GM21360 (cell line): ENCODE measurements around the gene TMPRSS2.

Experiments used
- ATAC-seq: cut with Tn5 transposase; IDR thresholded peaks from one replicate; pipeline ENCODE4 v1.9.1; 2021; ENCODE audit warnings: mild to moderate bottlenecking, moderate library complexity; ENCODE audit not compliant: unreplicated experiment

Gene TMPRSS2

DNA sequence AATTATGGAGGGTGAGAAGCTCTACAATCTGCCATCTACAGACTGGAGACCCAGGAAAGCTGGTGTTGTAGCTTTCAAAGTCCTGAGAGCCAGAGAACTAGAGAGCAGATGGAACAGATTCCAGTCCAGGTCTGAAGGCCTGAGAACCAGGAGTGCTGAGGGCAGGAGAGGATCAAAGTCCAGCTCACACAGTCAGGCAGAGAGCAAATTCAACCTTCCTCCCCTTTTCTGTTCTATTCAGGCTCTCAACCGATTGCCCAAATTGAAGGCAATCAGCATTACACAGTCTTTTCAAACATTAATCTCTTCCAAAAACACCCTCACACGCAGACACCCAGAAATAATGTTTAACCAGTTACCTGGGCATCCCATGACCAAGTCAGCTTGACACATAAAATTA, 2.5 kb upstream of the TMPRSS2 start:
- no peak for ATAC-seq

DNA sequence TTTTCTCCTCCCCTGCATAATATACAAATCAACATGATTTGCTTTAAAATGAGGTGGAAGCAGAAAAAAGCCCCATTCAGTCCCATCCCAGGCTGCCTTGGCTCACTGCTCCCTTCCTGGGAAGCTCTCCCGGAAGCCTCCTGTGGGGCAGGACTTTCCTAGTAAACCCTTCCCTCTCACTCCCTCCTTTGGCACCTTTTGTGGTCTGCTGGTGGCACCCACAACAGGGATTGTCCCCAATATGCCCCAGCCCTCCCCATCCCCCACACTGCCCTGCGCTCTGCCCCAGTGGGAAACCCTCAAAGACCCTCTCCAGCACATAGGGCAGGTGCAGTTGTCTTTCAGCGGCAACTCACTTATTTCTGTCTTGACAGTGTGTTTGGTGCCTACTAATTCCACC, 1.8 kb upstream of the TMPRSS2 start:
- ATAC-seq, result no peak

DNA sequence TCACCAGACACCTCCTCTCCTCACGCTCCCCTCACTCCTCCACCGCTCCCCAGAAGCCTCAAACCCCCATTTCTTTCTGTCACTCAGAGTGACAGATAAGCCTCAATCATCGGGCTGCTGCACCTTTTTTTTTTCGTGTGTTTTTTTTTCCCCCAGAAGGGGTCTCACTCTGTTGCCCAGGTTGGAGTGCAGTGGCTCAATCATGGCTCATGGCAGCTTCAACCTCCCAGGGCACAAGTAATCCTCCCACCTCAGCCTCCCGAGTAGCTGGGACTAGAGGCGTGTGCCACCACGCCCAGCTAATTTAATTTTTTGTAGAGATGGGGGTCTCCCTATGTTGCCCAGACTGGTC, 1.2 kb upstream of the TMPRSS2 start:
- no peak for ATAC-seq

DNA sequence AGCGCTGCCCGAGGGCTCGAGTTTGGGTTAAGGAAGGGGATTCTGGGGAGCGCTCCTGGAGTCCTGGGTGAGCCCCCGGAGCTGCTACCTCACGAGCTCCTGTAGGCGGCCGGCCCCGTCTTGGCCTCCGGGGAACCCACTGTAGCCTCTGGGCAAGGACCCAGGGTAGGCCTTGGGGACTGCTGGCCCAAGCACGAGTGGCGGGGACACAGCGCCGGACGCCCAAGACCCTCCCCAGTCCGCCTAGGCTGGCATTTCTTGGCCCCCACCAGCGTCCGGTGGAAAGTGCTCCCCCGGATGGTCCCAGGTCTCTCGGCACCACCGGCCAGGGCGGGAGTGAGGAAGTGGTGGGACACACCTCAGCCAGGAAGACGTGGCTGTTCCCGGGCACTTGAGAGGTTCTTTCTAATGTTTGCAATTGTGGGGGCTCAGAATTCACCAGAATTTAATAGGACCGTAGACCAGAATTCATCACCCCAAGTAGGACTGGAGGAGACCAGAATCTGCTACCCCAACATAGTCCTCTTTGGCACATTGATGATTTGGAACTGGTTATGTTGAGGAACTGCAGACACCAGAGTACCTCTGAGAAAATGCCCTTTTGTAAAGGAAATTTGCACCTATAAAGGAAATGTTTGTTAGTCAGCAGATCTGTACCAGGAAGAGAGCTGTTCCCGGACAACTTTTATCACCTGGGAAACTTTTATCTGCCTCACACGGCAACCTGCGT, 622 bp upstream of the TMPRSS2 start:
- ATAC-seq, result no peak

DNA sequence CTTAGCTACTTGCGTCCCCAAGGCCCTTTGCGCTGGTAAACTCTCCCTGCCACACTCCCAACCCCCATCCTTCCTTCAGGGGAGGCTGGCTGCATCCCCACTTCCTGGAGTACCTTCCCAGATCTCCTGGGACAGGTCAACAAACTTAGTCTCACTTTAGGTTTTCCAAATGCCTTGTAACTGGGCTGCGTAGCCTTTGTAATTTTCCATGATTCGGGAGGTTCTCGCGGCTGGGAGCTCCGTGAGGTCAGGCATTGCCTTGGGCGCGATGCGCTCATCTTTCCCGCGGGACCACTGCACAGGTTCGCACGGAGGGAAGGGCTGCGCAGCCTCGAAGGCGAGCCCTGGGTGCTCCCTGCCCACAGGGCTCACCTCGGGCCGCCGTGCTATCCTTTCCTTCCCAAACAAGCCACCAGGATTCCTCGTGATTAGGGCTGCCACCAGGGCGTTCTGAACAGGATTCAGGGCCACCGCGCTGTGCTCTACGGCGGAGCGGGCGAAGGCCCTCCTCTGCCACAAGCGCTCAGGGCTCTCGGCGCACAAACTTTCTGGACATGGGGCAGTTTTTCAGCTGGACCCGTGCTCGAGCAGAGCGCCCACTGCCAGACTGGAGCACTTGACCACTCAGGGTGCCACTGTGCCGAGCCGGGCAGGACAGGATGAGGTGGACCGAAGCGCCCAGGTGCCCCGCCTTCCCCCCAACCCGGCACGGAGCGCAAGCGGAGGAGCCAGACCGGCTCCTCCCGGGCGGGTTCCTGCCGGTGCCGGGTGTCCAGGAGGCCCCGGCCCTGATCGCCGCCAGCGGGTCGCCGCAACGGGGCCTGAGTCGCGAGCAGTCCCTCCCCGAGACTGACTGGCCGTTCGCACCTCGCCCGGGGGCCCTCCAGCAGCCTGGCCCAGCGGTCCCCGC, 1.1 kb downstream of the TMPRSS2 start:
- no peak for ATAC-seq

DNA sequence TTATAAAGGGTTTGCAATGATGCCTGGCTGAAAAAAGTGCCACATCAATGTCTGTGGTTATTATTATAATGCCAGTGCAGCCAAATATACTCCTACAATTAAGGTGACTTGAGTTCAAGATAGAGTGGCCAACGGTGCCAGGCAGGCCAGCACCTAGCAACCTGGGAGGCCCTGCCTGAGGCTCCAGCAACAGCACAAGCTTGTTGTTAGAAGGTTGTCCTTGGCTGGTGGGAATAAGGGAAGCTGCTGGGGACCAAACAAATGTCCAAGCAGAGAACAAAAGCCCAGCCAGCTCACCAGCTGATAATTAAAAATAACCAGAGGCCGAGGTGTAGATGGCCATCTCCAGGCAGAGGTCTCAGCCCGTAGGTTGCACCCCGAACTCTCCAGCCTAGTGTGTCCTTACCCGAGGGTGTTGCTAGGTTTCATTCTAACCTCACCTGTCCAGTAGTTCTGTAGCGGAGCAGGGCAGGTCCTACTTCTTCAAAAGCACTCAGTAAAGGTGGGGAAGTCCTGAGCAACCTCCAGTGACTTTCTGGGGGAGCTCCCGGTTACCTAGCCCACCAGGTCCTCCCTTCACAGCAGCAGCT, 1.9 kb downstream of the TMPRSS2 start:
- no peak for ATAC-seq

DNA sequence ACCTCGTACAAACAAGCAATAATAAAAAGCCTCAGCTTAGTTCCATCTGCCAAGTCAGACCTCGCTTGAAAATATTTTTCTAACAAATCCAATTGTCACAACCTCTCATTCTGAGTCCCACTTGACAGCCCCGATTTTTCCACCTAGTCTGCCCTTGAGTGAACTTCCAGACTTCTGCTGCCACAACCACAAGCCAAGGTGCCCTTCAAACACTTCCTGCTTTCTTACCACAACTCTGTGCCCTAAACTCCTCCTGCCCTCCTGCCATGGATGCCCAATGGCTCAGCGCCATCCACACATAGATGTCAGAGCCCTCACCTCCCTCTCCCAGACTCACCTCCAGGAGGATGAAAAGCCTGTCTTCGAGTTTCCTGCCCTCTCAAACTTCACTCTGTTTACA, 3.9 kb downstream of the TMPRSS2 start:
- no peak for ATAC-seq

DNA sequence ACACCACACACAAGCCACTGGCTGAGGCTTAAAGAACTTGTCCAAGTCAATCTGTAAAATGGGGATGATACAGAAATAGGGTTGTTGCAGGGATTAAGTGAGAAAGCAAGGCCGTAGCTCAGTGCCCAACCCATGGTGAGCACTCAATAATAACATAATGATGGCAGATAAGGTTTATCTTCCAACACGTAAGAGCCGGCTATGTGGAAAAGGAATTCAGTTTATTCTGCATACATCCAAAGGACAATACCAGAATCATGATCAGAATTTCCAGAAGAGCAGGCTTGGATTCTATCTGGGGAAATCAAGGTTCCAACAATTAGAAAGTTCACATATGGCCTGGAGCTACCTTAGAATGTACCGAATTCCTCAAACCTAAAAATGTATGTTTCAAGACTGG, 4.6 kb downstream of the TMPRSS2 start:
- no peak for ATAC-seq

DNA sequence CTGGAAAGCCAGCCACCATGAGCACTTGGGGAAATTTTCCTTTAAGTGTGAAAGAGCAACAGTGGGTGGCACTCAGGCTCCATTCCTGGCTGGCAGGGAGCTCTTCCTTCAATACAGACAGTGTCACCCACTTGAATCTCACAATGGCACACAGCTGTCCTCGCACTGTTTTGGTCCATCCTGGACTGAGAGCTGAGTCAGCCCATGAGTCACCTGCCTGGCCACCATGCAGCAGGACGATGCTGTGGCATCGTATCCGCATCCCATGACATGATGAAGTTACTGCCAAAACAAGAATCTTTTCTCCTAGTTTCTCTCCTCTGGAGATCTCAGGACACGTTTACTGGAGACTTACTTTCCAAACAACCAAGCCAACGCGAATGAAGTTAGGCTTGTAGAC, 6.0 kb downstream of the TMPRSS2 start:
- ATAC-seq, result no peak

DNA sequence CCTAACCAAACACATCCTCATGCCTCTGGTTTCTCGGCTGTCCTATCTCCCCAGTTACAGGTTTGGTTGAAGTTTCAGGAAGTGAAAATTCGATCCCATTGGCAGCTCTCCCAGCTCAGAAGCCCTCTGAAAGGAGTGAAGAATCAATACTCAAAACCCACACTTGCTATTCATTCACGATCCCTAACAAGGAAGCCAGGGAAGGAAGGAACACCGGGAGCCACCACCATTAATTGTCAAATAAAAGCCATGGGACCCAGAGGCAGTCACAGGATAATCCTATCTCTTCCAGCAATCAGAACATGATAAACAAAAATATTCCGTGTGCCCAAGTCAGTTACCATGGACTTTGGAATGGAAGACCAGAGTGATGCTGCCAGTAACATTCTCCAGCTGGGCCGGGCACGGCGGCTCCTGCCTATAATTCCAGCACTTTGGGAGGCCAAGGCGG, 7.0 kb downstream of the TMPRSS2 start:
- ATAC-seq, result no peak

DNA sequence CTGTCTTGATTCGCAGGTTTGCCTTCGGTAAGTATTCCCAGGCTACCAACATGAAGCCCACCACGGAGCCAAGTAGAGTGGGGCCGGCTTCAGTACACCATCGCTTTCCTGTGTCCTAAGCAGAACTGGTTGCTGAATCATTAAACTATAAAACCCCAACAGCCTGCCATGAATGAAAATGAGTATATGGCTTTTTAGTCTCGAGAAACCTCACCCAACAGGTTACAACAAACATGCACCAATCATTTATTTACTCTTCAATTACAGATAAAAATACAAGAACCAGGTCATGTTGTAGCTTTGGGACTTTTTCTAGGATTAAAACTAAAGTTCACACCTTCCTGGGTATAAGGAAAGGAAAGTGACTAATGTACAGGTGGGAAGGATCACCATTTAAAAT, 7.6 kb downstream of the TMPRSS2 start:
- no peak for ATAC-seq

DNA sequence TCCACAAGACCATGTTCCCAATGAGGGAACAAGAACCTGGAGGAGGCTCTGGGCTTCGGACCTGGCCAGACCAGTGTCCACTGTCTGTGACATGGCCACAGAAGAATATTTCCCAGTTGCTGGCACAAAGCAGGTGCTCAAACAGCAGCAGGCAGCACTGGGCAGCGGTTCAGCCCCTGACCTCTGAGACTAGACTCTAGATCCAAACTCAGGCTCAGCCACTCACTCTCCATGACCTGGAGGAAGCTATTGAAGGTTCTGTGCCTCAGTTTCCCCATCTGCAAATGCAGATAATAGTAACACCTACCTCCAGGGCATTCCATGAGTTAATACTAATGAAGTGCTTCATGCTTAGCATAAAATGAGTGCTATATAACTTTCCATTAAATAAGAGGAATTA, 8.0 kb downstream of the TMPRSS2 start:
- no peak for ATAC-seq

DNA sequence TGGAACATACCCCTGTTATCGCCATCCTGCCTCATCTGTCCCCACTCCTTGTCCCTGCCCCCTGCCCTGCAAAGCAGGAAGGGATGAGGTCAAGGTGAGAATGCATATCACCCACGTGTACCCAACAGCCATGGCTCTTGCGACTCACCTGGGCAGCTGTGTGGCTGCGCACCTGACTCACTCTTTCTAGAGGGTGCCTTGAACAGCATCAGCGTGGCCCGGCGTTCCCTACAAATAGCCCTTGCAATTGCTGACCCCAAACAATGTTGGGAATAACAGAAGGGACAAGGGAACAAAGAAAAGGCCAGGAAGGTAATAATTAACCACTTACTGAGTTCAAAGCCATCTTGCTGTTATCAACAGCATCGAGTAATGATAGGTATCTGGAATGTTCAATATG, 10.2 kb downstream of the TMPRSS2 start:
- ATAC-seq, result no peak

DNA sequence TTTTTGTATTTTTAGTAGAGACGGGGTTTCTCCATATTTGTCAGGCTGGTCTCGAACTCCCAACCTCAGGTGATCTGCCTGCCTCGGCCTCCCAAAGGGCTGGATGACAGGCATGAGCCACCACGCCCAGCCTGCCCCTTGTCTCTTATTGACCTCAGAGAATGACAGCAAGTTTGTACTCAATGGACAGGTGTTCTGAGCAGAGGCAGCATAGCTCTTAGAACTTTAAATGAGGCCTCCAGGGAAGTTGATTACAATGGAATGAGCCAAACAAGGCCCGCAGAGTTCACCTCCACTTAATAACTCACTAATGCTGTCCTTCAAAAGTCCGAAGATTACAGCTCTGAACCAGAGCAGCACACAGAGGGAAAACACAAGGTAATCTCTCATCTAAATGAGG, 10.9 kb downstream of the TMPRSS2 start:
- ATAC-seq, result no peak

DNA sequence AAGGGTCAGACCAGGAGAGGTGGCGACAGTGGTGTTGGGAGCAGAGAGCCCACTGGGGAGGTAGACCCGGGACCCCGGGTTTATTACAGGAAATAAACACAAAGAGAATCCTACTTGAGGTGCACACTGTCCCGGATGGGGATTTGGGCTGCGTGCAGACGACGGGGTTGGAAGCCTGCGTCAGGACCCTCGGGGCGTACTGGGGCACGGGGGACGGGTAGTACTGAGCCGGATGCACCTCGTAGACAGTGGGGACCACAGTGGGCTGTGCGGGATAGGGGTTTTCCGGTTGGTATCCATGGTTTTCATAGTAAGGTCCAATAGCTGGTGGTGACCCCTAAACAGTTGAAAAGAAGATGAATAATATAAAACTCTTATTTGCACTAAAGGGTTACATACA, 13.7 kb downstream of the TMPRSS2 start:
- no peak for ATAC-seq

DNA sequence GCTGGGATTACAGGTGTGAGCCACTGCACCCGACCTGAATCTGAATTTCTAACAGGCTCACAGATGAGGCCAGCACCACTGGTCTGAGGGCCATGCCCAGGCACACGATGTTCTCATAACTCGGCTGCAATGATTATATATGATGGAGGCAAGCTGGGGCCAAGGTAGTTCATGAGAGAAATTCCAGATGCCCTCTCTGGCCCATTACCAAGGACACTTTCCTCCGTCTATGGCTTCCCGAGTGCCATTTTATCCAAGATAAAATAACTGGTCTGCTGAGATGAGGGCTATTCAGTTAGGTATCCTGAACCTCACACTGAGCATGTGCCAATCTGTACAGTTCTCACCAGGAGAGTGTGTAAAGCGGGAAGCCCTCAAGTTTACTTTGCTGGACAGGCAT, 16.5 kb downstream of the TMPRSS2 start:
- ATAC-seq, result no peak

DNA sequence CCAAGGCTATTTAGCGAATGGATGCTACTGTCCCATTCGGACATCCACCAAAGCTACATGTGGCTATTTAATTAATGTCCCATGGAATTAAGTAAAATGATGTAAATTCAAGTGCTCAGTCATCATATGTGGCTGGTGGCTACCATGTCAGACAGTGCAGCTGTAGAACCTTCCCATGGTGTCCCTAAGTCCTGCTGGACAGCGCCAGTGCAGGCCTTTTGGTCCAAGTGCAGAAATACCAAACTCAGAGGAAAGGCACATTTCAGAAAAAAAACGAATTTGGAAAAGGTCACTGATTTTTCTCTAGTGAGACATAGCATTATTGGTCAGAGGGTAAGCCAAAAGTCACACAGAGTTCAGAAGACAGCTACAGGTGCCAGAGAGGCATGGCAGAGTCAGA, 17.6 kb downstream of the TMPRSS2 start:
- no peak for ATAC-seq

DNA sequence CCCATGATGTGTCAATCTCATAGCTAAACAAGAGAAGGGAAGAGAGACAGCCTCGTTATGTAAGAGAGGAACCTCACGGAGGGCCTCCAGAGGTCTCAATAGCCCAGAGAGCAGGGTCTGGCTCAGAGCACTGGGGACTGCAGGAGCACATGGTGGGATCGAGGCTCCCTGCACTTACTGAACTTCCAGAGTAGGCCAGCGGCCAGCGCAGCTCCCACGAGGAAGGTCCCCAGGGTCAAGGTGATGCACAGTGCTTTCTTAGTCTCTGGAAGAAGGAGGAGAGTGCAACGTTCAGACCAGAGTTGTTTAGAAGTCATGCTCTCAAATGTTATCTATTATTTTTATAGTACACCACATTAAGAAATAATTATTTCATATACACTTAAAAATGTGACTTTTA, 18.6 kb downstream of the TMPRSS2 start:
- ATAC-seq, result no peak

DNA sequence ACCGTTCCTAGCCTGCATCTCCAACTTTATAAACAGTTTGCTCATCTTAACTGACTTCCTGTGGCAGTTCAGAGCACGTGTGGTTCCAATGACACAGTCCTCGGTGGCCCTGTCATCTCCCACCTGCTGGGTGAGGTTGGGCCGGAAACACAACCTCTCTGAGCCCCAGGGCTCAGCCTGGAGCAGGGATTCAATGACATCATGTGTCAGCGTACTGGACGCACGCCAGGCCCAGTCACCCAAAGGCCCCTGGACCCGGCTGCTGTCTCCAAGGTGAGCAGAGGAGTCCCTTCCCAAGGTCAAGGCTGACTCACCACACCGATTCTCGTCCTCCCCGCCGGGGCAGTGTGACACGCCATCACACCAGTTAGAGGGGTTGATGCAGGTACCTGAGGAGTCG, 19.9 kb downstream of the TMPRSS2 start:
- no peak for ATAC-seq

DNA sequence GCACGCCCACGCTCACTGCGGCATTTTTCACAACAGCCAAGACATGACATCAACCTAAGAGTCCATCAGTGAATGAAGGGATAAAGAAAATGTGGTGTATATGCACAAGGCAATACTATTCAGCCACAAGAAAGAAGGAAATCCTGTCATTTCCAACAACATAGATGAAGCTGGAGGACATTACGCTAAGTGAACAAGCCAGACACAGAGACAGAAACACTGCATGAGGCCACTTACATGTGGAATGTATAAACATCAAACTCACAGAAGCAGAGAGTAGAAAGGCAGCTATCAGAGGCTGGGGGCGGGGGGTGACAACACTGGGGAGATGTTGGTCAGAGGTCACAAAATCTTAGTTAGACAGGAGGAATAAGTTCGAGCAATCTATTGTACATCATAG, 20.9 kb downstream of the TMPRSS2 start:
- ATAC-seq, result no peak

DNA sequence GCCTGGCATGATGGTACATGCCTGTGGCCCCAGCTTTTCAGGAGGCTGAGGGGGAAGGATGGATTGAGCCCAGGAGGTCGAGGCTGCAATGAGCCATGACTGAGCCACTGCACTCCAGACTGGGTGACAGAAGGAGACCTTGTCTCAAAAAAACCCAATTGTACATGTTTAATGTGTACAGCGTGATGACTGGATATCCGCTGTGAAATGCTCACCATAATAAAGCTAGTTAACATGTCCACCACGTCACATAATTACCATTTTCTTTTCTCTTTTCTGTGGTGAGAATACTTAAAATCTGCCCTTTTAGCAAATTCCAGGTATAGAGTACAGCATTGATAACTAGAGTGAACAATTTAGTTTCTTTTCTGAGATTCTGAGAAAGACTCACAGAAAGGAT, 24.0 kb downstream of the TMPRSS2 start:
- no peak for ATAC-seq

DNA sequence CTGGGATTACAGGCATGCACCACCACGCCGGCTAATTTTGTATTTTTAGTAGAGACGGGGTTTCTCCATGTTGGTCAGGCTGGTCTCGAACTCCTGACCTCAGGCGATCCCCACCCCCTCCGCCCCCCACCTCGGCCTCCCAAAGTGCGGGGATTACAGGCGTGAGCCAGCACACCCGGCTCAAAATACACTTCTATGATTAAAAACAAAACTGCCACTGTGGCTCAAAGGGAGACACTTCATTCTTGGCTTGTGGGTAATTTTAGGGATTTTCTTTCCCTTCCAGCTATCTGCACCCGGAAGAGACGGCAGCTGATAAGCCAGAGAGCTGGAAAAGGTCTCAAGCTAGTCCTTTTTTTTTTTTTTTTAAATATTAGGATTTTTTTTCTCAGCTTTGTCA, 24.5 kb downstream of the TMPRSS2 start:
- no peak for ATAC-seq
